Dermis microvascular lymphatic vessel endothelial cell (primary cell): ENCODE measurements around the gene LIMS2. TPM values are rescaled to one million over a fixed set of nuclear protein-coding genes. Genes with fewer than 3 reads are reported as not detected.

Source experiments
- DNase-seq, 2 donors: peaks; one replicate each; pipeline versions ENCODE4 v3.0.0 to v3.0.0-alpha.2; 2010; ENCODE audit warnings: low read depth in 2 of 2
- total RNA-seq: library from RNA; depleted of rRNA; stranded (reverse); fragments of >200 nt; gene quantifications from 2 replicates; pipeline ENCODE4 v1.2.1, GENCODE V29; 2014

LIMS2 gene
- total RNA-seq, 1 donor from 2014 or later, result 3.1 TPM

DNA sequence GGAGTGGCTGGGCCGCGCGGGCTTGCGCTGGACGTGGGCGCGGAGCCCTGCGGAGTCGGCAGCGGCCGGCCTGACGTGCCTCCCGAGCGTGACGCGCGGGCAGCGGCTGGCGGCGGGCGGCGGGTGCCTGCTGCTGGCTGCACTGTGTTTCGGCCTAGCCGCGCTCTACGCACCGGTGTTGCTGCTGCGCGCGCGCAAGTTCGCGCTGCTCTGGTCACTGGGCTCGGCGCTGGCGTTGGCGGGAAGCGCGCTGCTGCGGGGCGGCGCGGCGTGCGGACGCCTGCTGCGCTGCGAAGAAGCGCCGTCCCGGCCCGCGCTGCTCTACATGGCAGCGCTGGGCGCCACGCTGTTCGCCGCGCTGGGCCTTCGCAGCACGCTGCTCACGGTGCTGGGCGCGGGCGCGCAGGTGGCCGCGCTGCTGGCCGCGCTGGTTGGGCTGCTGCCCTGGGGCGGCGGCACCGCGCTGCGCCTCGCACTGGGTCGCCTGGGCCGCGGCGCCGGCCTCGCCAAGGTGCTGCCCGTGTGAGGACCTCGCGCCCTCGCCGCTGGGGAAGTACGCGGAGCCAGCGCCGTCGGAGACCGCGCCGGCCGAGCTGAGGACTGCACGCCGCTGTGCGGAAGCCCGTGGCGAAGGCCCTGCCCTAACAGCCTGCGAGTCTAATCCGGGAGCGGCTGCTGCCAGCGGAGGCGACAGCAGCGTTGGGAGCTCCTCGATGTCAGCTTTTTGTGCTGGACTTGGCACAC, 26.5 kb upstream of the LIMS2 start:
- peak; percentile 62 to 83 for DNase-seq

DNA sequence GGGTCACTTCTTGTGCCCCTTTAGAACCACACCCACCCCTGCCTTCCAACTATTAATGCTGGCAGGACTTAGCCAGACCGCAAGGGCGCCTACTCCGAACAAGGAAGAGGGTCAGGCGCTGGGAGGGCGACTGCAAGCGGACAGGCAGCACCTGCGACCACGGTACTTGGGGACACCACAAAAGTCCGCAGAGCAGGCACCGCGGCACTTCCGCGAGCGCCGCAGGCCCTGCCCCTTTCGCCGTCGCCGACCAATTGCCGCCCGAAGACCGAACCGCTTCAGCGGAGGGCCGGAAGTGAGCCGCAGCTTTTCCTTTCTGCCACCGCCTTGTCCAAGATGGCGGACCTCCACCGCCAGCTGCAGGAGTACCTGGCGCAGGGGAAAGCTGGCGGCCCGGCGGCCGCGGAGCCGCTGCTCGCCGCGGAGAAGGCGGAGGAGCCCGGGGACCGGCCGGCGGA, 25.9 kb upstream of the LIMS2 start, which contains the start of gene SFT2D3:
Gene SFT2D3 (plus strand): TSS at position 305 of the 458 bp plus-strand sequence. CDS start 32 bp downstream, at position 337.
- peak; percentile 87 to 94 for DNase-seq

DNA sequence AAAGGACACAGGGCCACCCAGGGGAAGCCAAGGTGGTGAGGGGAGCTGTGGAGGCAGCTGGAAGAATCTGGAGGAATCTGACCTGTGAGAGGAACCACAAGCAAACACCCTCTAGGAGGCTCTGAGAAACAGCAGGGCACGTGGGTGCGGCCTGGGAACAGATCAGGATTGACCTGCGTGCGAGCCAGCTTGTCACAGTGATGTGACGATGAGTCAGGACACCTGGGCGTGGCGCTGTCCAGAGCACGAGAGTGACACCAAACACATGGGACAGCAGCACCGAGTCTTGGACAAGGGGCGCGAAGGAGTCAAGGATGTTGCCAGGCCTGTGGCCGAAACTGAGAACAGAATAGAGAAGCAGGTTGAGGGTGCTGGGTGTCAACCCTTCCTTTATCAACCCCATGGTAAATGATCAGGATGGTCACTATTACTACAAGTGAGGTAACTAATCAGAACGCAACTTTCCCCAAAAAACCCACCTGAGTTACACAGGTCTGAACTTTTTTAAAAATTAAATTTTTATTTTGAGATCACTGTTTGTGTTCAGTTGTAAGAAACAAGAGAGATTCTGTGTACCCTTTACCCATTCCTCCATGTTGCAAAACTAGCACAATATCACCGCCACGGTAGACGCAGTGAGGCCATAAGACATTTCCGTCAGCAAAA, 25.3 kb upstream of the LIMS2 start:
- DNase-seq, result peak in 1 of 2 donors; percentile 22

DNA sequence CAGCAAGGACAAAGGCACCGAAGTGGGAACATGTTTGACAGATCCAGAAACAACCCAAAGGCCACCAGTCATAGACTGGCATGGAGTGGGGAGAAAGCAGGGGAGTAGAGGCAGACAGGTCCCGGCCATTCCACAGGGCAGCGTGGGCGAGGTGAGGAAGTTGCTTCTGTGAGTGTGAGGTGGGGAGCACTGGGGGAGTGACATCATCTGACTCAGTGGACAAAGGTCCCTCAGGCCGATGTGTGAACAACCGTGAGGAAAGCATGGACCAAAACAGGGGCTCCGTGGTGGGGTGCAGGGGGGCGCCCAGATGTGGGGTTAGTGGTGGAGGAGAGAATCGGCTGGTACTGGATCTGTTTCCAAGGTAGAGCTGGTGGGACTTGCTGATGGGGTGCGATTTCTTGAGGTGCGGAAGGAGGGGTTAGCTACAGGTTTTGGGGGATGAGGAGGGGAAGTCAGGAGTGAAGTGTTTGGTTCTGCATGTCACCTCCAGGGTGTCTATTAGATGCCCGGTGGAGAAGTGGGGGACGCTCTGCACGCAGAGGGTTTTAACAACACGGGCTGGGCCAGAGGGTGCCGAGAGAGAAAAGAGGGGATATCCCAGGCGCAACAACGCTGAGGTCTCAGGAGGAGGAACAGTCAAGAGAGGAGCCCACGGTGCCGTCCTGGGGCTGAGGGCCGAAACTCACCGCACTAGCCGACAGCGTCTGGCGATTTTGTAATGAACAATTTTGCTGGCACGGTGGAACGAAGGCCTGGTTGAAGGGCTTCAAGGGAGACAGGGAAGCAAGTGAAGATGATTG, 23.4 kb upstream of the LIMS2 start:
- no peak for DNase-seq

DNA sequence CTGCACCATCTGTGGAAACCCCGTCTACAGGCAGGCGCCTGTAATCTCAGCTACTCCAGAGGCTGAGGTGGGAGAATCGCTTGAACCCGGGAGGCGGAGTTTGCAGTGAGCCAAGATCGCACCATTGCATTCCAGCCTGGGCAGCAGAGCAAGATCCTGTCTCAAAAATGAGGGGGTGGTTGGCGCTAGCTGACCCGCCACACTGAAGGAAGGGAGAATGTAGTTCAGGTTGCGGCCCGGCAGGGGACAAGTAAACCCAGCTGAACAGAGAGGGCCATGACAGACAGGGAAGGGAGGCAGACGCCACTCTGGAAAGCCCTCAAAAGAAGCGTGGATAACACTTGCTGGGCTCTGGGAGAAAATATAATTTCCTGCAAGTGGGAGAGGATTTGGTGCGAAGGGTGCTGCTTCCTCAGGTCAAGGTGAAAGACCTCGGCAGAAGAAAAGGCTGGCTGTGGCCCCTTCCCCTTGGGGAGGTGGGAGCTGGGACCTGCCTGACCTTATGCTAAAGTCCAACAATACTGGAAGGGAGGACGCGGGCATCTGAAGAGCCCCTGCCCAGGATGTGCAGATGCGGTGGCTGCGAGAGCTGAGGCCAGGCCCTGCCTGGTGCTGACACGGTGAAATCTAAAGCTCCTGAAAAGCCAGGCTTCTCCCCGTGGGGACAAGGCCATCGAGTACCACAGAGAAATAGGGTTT, 22.3 kb upstream of the LIMS2 start:
- DNase-seq, result no peak

DNA sequence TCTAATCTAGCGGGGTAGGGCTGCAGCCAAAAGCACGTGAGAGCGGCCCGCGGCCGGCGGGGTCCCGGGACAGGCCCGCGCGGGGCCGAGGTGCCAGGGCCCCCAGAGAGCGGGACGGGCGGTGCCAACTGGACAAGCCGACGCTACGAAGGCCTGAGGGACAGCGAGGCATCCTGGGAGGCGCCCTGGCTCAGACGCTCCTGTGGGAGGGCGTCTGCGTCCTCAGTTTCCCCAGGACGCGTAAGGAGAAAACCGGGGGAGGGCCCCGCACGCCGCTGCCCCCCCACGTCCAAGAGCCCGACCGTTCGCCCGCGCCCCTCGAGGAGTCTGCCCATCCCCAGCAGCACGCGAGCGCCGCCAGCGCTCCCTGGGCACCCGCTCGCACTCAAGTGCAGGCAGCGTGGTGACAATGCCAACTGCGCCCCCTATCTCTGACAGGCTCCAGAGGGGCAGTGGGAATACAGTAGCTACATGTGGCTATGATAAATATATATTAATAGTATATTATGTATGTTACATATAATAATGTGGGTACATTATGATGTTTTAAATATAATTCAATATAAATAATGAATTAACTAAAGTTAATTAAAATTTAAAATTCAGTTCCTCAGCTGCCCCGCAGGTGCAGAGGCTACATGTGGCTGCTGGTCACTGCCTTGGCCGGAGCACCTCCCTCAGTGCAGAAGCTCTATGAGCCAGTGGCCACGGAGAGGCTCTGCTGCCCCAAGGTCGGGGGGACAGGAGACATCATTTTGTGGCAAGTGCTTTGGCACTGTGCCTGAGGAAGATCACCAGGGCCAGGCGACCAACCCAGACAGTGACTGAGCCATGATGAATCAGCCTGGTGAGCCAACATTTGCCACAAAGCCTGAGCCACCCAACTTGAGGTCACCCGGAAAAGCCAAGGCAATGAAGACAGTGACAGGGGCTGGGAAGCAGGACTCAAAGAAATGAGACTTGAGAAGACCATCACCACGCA, 20.5 kb upstream of the LIMS2 start:
- peak; percentile 16 to 32 for DNase-seq

DNA sequence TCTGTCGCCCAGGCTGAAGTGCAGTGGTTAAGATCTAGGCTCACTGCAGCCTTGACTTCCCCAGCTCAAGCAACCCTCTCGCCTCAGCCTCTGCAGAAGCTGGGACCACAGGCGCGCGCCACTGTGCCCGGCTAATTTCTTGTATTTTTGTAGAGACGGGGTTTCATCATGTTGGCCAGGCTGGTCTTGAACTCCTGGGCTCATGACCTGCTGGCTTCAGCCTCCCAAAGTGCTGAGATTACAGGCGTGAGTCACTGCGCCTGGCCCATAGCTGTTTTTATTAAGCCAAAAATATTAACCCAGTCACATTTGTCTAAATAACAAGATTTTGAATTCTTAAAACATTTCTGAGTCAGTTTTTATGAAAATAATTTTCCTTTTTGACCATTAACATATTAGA, 19.7 kb upstream of the LIMS2 start:
- no peak for DNase-seq

DNA sequence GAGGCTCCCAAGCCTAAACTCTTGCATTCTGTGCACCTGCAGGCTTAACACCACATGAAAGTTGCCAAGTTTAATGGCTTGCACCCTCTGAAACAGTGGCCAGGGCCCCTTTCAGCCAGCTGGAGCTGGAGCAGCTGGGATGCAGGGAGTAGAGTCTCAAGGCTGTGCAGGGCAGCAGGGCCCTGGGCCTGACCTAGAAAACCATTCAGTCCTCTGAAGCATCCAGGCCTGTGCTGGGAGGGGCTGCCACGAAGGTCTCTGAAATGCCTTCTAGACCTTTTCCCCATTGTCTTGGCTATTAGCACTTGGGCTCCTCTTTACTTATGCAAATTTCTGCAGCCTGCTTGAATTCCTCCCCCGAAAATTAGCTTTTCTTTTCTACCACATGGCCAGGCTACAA, 15.4 kb upstream of the LIMS2 start:
- DNase-seq, result no peak

DNA sequence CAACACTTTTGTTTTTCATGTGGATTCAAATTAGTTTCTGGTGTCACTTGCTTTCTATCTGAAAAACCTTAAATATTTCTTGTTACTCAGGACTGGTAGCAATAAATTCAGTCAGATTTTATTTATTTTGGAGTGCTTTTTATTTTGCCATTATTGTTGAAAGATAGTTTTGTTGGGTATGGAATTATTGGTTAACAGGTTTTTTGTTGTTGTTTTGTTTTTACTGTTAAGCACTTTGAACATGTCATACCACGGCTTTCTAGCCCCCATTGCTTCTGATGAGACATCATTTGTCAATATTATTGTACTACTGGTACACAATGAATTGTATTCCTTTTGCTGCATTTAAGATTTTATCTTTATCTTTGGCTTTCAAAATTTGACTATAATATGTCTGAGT, 13.1 kb upstream of the LIMS2 start:
- no peak for DNase-seq

DNA sequence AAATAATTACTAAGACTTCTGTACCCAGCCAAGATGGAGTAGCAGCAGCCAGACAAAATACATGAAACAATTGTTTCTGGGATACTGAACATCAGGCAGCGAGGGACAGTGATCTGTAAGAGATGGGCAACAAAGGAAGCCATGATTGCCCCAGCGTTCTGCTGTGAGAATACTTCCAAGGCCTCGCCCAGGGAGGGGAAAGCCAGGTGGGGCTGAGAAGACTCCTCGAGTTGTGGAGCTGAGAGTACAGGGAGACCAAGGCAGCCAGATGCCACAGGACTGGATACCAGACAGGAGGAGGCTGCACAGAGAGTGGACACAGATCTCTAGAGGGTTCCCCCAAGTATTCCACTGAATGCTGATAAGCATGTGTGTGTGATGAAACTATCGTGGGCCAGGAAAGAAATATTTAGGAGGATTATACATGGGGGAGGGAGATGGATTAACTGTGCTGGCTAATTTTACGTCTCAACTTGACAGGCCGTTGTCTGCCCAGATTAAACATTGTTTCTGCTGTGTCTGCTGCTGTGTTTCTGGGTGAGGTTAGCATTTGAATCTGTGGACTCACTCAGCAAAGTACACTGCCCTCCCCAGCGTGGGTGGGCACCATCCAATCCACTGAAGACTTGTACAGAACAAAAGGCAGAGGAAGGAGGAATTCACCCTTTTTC, 10.2 kb upstream of the LIMS2 start:
- no peak for DNase-seq

DNA sequence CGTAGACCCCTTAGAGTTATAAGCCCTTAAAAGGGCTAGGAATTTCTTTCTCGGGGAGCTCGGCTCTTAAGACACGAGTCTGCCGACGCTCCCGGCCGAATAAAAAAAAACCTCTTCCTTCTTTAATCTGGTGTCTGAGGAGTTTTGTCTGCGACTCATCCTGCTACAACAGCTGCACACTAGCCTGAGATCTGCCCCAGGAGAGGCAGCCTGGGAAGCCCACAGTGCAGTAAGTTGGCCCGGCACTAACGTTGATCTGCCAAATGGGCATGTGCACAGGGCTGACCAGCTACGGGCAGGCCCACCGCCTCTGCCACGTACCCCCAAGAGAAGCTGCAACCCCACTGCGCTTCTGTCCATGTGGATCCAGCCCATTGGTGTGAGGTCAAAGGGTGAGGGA, 8.4 kb upstream of the LIMS2 start:
- DNase-seq, result no peak

DNA sequence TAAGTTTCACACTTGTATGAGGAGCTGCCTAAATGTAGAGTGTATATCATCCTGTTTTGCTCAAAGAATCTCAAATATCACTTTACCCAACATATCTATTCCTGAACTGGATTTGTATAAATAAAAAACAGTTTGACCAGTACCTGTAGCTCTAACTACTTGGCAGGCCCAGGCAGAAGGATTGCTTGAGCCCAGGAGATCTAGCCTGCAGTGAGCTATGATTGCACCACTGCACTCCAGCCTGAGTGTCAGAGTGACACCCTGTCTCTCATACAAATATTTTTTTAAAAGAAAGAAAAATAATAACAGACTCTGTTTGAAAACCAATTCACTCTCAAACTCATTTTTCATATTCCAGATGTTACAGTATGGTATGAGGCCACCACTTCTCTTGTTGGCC, 7.7 kb upstream of the LIMS2 start:
- no peak for DNase-seq

DNA sequence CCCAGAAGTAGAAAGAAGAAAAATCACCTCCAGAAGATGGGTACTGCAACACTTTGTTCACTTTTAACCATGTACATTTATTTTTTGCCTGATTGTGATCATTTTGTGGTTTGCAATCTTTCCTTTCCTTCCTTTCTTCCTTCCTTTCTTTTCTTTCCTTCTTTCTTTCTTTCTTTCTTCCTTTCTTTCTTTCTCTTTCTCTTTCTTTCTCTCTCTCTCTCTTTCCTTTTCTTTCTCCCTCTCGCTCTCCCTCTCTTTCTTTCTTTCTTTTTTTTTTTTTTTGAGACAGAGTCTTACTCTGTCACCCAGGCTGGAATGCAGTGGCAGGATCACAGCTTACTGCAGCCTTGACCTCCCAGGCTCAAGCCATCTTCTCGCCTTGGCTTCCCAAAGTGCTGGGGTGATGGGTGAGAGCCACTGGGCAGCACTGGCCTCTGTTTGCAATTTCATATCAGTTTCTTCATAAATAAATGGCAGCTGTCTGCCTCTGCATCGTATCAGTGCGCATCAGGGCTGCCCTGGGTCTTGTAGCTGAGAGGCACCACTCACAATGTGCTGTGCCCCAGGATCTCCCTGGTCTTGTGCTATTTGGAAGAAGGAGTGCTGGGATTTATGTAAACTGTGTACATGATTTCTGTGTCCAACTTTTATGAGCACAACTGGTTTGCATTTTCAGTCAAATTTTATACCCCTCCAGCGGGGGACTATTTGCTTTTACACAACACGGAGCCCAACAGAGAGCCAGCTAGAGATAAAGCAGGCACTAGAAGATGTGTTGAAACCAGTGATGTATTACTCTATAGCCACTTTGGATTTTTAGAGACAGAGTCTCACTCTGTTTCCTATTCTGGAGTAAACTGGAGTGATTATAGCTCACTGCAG, 6.9 kb upstream of the LIMS2 start:
- no peak for DNase-seq

DNA sequence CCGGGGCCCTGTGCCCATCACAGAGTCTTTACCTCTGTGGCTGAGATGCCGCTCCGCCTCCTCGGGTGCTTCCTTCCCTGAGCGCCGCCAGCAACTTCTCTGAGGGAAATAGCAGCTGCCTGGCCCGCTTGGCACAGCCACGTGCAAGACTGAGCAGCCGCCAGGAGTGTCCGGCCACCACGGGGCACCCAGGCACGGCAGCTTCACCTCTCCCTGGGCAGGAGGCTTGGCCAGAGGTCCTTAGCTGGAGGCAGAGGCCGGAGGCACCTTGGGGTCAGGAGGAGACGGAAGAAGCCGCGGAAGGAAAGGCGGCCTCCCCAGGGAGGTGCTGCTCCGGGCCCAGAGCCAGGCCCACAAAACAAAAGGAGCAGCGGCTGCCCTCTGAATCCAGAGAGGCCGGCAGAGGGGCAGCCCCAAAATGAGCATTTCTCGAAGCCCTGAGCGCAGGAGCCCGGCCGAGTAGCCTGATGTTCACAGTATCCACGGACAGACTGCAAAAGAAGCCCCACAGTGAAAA, 6.0 kb upstream of the LIMS2 start:
- peak in 1 of 2 donors; percentile 35 for DNase-seq

DNA sequence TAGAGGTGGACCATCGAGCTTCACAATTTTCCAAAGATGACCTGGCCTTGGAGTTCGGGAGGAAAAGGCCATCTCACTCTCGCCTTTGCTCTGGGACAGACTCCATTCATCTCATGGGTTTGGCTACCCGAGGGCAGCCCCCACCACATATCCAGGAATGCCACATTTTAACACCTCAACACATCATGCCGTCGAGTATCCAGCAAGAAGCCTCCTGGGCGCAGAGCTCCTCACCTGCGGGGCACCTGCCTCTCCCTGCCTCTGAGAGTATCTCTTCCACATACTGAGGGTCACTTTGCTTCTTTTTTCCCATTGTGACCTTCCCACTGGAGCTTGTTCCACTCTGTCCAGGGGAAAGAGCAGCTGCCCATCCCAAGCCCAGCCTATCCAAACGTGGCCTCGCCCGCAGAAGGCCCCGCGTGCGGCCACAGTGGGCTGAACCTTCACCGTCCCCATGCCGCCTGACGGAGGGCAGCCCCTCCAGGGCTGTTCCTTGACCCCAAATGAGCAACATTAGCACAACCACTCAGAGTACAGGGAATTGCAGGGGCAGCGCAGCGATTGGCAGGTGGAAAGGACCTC, 5.5 kb upstream of the LIMS2 start:
- no peak for DNase-seq

DNA sequence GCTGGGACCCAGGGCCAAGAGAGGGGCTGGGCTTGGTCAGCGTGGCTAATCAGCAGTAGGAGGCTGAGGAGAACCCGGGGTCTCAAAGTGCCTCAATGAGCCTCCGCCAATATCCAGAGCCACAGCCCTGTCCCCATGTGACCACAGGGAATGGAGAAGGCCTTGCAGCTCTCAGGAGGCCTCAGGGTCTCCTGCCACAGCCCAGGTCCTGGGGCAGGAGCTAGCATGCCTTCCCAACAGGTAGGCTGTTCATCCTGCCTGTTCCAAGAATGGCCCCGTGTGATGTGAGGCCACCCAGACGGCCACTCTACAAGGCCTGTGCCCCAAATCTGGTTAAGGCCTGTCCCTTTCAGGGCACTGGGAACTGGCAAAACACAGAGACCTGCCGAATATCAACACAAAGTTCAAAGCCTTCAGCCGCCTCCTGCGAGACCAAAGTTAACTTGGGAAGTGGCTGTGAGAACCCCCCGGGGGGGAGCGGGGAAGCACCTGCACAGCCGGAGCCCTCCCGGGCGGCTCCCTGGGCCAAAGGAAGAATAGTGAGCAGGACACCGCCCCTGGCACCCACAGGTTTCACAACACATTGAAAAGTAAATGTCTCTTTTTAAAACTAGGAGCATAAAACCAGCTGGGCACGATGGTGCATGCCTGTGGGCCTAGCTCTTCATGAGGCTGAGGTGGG, 4.5 kb upstream of the LIMS2 start:
- DNase-seq, result no peak

DNA sequence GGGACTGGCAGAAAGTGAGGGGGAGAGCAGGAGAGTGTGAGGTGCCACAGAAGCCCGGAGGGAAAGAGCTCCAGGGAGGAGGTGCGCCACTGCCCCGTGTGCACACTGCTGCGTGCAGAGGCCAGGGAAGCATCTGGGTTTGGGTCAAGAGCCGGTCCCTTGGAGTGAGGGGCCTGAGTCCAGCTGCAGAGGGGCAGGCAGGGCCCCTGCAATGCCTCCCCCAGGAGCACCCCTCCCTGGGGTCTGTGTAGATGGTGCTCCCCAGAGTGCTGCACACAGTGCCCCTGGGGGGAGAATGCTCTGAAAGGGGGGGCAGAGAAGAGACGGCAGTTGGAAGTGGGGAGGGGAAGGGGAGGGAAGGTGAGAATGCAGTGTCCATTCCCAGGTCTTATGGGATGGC, 3.7 kb upstream of the LIMS2 start:
- DNase-seq, result no peak

DNA sequence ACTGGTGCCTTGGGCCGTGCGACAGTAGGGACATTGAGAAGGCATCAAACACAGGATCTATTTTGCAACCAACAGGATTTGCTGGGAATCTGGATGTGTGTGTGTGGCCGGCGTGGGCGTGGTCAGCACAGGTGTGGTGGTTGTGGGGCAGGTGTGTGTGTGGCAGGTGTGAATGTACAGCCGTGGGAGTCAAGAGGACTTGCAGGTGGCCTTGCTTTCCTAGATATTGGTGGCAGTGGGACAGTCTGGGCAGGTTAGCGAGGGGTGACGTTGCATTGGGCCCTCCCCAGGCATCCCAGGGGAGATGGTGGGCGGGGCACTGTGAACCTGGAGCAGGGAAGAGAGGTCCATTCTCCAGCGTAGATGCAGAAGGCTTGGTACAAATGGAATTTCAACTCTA, 3.2 kb upstream of the LIMS2 start:
- DNase-seq, result no peak
